WTC11 (cell line): ENCODE data around the gene BACE2.

Experiments used
- ESRRA ChIP-seq: sonication (generic); formaldehyde crosslinking; IDR thresholded peaks from 2 replicates; pipeline ENCODE4 v1.8.1; 2022; ENCODE audit warnings: mild to moderate bottlenecking, missing genetic modification reagents, borderline replicate concordance
- FOXP4 ChIP-seq: sonication (generic); formaldehyde crosslinking; IDR thresholded peaks from 2 replicates; pipeline ENCODE4 v1.8.0; 2022; ENCODE audit warnings: mild to moderate bottlenecking, missing genetic modification reagents
- NR2C2 ChIP-seq: sonication (generic); formaldehyde crosslinking; IDR thresholded peaks from 2 replicates; pipeline ENCODE4 v1.8.0; 2022; ENCODE audit warnings: mild to moderate bottlenecking, missing genetic modification reagents
- RELA ChIP-seq: sonication (generic); formaldehyde crosslinking; IDR thresholded peaks from 2 replicates; pipeline ENCODE4 v1.8.1; 2022; ENCODE audit warnings: missing genetic modification reagents, mild to moderate bottlenecking, borderline replicate concordance
- TF ChIP-seq, protein P1 (sequence below): fragments of 250-450 bp; sonication (Bioruptor Pico); IDR thresholded peaks from 2 replicates; pipeline ENCODE4 v1.9.0; 2021; ENCODE audit warnings: mild to moderate bottlenecking
- TF ChIP-seq, protein P2 (sequence below): fragments of 200-600 bp; IDR thresholded peaks from 2 replicates; pipeline ENCODE4 v1.8.0; 2022; ENCODE audit warnings: antibody characterized with exemption

- TF ChIP-seq, protein P1, sequence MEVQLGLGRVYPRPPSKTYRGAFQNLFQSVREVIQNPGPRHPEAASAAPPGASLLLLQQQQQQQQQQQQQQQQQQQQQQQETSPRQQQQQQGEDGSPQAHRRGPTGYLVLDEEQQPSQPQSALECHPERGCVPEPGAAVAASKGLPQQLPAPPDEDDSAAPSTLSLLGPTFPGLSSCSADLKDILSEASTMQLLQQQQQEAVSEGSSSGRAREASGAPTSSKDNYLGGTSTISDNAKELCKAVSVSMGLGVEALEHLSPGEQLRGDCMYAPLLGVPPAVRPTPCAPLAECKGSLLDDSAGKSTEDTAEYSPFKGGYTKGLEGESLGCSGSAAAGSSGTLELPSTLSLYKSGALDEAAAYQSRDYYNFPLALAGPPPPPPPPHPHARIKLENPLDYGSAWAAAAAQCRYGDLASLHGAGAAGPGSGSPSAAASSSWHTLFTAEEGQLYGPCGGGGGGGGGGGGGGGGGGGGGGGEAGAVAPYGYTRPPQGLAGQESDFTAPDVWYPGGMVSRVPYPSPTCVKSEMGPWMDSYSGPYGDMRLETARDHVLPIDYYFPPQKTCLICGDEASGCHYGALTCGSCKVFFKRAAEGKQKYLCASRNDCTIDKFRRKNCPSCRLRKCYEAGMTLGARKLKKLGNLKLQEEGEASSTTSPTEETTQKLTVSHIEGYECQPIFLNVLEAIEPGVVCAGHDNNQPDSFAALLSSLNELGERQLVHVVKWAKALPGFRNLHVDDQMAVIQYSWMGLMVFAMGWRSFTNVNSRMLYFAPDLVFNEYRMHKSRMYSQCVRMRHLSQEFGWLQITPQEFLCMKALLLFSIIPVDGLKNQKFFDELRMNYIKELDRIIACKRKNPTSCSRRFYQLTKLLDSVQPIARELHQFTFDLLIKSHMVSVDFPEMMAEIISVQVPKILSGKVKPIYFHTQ (CRISPR knock-in tag): no peak
- TF ChIP-seq NR2C2 (CRISPR knock-in tag) (no peak), FOXP4 (CRISPR knock-in tag) (no peak), ESRRA (CRISPR knock-in tag) (no peak), RELA (no peak)
- TF ChIP-seq, protein P2, sequence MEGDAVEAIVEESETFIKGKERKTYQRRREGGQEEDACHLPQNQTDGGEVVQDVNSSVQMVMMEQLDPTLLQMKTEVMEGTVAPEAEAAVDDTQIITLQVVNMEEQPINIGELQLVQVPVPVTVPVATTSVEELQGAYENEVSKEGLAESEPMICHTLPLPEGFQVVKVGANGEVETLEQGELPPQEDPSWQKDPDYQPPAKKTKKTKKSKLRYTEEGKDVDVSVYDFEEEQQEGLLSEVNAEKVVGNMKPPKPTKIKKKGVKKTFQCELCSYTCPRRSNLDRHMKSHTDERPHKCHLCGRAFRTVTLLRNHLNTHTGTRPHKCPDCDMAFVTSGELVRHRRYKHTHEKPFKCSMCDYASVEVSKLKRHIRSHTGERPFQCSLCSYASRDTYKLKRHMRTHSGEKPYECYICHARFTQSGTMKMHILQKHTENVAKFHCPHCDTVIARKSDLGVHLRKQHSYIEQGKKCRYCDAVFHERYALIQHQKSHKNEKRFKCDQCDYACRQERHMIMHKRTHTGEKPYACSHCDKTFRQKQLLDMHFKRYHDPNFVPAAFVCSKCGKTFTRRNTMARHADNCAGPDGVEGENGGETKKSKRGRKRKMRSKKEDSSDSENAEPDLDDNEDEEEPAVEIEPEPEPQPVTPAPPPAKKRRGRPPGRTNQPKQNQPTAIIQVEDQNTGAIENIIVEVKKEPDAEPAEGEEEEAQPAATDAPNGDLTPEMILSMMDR: no peak
Observed at GRCh38 chr21:41156142-41156541, 11.8 kb upstream of the BACE2 start.
